ENCODE data around the gene C17orf67.

The C17orf67 gene

GRCh38 chr17:56804454-56804853 lies 29.3 kb downstream of the C17orf67 start:
- no peak for DNase-seq

GRCh38 chr17:56803071-56803470 lies 30.6 kb downstream of the C17orf67 start:
- DNase-seq: no peak

GRCh38 chr17:56801459-56802178 lies 32.1 kb downstream of the C17orf67 start:
- DNase-seq: no peak

GRCh38 chr17:56798916-56799315 lies 34.8 kb downstream of the C17orf67 start:
- no peak for DNase-seq

GRCh38 chr17:56796536-56796935 lies 37.2 kb downstream of the C17orf67 start:
- DNase-seq: no peak

GRCh38 chr17:56795221-56795865 lies 38.4 kb downstream of the C17orf67 start:
- no peak for DNase-seq

GRCh38 chr17:56793957-56794356 lies 39.8 kb downstream of the C17orf67 start:
- DNase-seq: no peak

GRCh38 chr17:56793531-56793930 lies 40.2 kb downstream of the C17orf67 start:
- DNase-seq: no peak

- DNase-seq: no peak
Observed at GRCh38 chr17:56792267-56792666, 41.5 kb downstream of the C17orf67 start.

GRCh38 chr17:56786989-56787482 lies 46.7 kb downstream of the C17orf67 start:
- DNase-seq: no peak

GRCh38 chr17:56785997-56786680 lies 47.6 kb downstream of the C17orf67 start:
- no peak for DNase-seq

GRCh38 chr17:56785405-56785804 lies 48.3 kb downstream of the C17orf67 start:
- no peak for DNase-seq

GRCh38 chr17:56782338-56782737 lies 51.4 kb downstream of the C17orf67 start:
- no peak for DNase-seq

GRCh38 chr17:56781906-56782305 lies 51.8 kb downstream of the C17orf67 start:
- no peak for DNase-seq

GRCh38 chr17:56779898-56780777 lies 53.6 kb downstream of the C17orf67 start:
- DNase-seq: peak; percentile 13

GRCh38 chr17:56779322-56779721 lies 54.4 kb downstream of the C17orf67 start:
- DNase-seq: no peak

- no peak for DNase-seq
Observed at GRCh38 chr17:56778898-56779297, 54.8 kb downstream of the C17orf67 start.

- no peak for DNase-seq
Observed at GRCh38 chr17:56777859-56778258, 55.9 kb downstream of the C17orf67 start.

GRCh38 chr17:56774650-56775049 lies 59.1 kb downstream of the C17orf67 start:
- no peak for DNase-seq

- DNase-seq: no peak
Observed at GRCh38 chr17:56773124-56773523, 60.6 kb downstream of the C17orf67 start.

- DNase-seq: no peak
Observed at GRCh38 chr17:56772442-56772841, 61.3 kb downstream of the C17orf67 start.

GRCh38 chr17:56771975-56772374 lies 61.7 kb downstream of the C17orf67 start:
- DNase-seq: no peak

- DNase-seq: no peak
Observed at GRCh38 chr17:56771563-56771962, 62.2 kb downstream of the C17orf67 start.
